Ishikawa (cell line): ENCODE measurements around the gene PARP8.

Experiments used
- CEBPB ChIP-seq: IDR thresholded peaks from 2 replicates; pipeline ENCODE4 v1.6.1; 2012
- CREB1 ChIP-seq: IDR thresholded peaks from 2 replicates; pipeline ENCODE4 v1.6.1; 2012; ENCODE audit warnings: low read depth
- EGR1 ChIP-seq: IDR thresholded peaks from 2 replicates; pipeline ENCODE4 v1.6.1; 2012
- EP300 ChIP-seq: IDR thresholded peaks from 2 replicates; pipeline ENCODE4 v1.6.1; 2012; ENCODE audit warnings: borderline replicate concordance
- FOXM1 ChIP-seq: IDR thresholded peaks from 2 replicates; pipeline ENCODE4 v1.6.1; 2012; ENCODE audit warnings: low read depth, borderline replicate concordance
- NFIC ChIP-seq: IDR thresholded peaks from 2 replicates; pipeline ENCODE4 v1.6.1; 2012
- RAD21 ChIP-seq: IDR thresholded peaks from 2 replicates; pipeline ENCODE4 v1.6.1; 2012; ENCODE audit warnings: low read depth
- TAF1 ChIP-seq: IDR thresholded peaks from 2 replicates; pipeline ENCODE4 v1.6.1; 2012; ENCODE audit warnings: low read depth, mild to moderate bottlenecking
- TCF12 ChIP-seq: IDR thresholded peaks from 2 replicates; pipeline ENCODE4 v1.6.1; 2012; ENCODE audit warnings: low read depth
- TEAD4 ChIP-seq: IDR thresholded peaks from 2 replicates; pipeline ENCODE4 v1.6.1; 2012
- YY1 ChIP-seq: IDR thresholded peaks from 2 replicates; pipeline ENCODE4 v1.6.1; 2012; ENCODE audit warnings: low read depth
- ZBTB7A ChIP-seq: IDR thresholded peaks from 2 replicates; pipeline ENCODE4 v1.6.1; 2012; ENCODE audit warnings: low read depth
- TF ChIP-seq, protein P1 (sequence below): IDR thresholded peaks from 2 replicates; pipeline ENCODE4 v1.6.1; 2012; ENCODE audit warnings: low read depth, mild to moderate bottlenecking
- TF ChIP-seq, protein P2 (sequence below): IDR thresholded peaks from 2 replicates; pipeline ENCODE4 v1.6.1; 2012
- TF ChIP-seq, protein P3 (sequence below): IDR thresholded peaks from 2 replicates; pipeline ENCODE4 v1.6.1; 2012

Gene PARP8

DNA sequence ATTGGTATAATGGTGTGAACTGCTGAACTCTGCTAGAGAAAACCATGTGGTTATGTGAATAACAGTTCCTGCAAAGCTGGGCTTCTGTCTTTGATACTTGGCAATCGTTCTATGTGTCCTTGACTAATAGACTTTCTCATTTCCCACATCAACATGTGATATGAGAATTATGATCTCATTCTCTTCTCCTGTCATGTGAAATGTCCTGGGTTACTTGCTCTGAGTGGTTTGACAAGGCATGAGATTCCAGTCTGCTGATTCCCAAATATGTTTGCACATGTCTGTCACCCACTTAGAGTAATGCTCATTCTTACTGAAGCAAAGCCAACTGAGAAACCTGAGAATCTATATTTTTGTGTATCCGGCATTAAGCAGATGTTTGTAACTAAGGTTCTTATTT is 141.2 kb downstream of the PARP8 start:
- TF ChIP-seq CEBPB (no peak), ZBTB7A (no peak)

DNA sequence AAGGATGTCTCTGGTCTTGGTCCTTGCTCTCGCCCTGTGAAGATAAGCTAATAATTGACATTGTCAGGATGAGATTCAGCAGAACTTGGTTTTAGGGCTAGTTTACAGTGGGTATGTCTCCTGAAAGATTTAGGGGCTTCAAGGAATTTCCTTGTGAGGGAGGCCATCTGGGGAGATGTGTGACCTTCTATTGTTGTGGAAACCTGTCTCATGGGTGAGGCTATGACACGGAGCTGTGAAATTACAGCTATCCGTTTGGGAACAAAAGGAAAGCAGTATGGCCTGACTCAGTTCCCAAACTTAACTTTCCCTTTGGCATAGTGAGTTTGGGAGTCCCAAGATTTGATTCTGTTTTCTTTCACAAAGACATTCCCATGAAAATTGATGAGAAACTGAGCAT is 142.0 kb downstream of the PARP8 start:
- TF ChIP-seq FOXM1 (no peak), CEBPB (no peak), RAD21 (no peak), TEAD4 (no peak), EGR1 (no peak), TCF12 (no peak), NFIC (no peak), EP300 (no peak)
- TF ChIP-seq, protein P1, sequence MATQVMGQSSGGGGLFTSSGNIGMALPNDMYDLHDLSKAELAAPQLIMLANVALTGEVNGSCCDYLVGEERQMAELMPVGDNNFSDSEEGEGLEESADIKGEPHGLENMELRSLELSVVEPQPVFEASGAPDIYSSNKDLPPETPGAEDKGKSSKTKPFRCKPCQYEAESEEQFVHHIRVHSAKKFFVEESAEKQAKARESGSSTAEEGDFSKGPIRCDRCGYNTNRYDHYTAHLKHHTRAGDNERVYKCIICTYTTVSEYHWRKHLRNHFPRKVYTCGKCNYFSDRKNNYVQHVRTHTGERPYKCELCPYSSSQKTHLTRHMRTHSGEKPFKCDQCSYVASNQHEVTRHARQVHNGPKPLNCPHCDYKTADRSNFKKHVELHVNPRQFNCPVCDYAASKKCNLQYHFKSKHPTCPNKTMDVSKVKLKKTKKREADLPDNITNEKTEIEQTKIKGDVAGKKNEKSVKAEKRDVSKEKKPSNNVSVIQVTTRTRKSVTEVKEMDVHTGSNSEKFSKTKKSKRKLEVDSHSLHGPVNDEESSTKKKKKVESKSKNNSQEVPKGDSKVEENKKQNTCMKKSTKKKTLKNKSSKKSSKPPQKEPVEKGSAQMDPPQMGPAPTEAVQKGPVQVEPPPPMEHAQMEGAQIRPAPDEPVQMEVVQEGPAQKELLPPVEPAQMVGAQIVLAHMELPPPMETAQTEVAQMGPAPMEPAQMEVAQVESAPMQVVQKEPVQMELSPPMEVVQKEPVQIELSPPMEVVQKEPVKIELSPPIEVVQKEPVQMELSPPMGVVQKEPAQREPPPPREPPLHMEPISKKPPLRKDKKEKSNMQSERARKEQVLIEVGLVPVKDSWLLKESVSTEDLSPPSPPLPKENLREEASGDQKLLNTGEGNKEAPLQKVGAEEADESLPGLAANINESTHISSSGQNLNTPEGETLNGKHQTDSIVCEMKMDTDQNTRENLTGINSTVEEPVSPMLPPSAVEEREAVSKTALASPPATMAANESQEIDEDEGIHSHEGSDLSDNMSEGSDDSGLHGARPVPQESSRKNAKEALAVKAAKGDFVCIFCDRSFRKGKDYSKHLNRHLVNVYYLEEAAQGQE, result no peak

DNA sequence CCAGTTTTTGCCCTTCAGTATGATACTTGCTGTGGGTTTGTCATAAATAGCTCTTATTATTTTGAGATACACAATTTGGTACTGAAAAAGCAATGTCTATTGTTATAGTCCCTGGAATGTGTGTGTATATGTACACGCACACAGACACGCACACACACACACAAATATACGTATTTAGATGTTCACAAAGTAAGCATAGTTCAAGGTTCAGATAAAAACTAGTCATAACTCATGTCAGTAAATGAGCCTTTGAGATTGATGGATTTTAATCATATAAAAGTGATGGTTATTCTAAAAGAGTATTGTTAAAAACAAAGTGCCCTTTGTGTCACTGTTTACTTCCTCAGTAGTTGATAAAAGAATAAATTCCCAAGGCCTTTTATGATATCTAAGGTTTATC is 147.3 kb downstream of the PARP8 start:
- TF ChIP-seq ZBTB7A, result no peak

DNA sequence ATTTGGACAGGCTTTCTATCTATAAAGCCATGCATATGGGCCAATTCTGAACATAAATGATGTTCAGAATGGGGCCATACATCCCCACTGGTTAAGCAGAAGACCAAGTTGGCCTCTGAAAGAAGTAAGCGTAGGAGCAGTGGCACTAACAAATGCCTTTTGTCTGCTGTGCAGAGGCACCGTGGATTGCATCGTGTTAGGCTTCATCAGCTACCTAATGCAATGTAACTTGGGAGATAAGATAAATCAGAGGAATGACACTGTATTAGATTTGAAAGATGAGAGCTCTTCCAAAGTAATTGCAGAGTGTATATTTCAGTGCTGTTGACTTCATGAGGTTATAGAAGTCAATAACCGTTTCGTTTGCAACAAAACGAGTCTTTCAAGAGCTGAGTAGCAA is 148.1 kb downstream of the PARP8 start:
- TF ChIP-seq TEAD4, result no peak
- TF ChIP-seq, protein P2, sequence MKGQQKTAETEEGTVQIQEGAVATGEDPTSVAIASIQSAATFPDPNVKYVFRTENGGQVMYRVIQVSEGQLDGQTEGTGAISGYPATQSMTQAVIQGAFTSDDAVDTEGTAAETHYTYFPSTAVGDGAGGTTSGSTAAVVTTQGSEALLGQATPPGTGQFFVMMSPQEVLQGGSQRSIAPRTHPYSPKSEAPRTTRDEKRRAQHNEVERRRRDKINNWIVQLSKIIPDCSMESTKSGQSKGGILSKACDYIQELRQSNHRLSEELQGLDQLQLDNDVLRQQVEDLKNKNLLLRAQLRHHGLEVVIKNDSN, result no peak
- TF ChIP-seq FOXM1, result no peak
- no peak for TF ChIP-seq ZBTB7A
- TF ChIP-seq, protein P3, sequence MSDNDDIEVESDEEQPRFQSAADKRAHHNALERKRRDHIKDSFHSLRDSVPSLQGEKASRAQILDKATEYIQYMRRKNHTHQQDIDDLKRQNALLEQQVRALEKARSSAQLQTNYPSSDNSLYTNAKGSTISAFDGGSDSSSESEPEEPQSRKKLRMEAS, result no peak
- TF ChIP-seq TAF1, result no peak

DNA sequence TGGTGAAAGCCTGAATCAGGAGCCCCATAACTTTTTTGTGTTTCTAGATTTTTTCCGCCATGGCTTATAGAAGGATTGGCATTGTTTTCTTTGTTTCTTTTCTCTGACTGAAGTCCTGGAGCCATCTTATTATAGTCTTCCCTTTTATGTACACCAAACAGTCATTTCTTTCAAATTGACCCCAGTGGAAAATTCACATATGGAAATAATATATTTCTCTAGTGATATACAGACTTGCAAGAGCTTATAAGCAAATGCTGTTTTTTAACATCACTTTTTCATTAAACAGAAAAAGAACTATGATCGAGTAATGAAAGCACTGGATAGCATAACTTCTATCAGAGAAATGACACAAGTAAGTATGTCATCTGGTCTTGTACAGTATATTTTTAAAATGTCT is 155.6 kb downstream of the PARP8 start:
- TF ChIP-seq TAF1 (no peak), YY1 (no peak), RAD21 (no peak), NFIC (no peak), ZBTB7A (no peak), CREB1 (no peak), TCF12 (no peak), EGR1 (no peak), EP300 (no peak), CEBPB (no peak), FOXM1 (no peak), TEAD4 (no peak)
- TF ChIP-seq, protein P1, result no peak
- TF ChIP-seq, protein P3, result no peak
- TF ChIP-seq, protein P2, result no peak

DNA sequence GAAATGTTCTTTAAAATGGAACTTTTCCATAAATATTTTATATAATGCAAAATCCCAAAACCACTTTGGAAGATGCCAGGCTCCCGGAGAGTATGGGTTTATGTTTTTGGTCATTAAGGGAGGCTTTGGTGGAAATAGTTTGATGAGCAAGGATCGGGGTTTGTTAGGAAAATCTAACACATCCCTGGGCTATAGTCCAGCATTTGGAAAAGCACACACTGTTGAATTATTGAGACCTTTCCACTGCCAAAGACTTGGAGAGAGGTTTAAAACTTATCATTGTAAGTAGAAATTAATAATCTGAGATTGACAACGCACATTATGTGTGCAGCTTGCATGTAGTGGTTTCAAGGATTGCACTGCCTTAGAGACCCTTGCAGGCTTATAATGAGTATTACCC is 156.3 kb downstream of the PARP8 start:
- TF ChIP-seq RAD21 (no peak), TCF12 (no peak)
- TF ChIP-seq, protein P1, result no peak
